D721Med (cell line): ENCODE data around the gene AGAP4.
A peak's percentile ranks its signal among the peaks of the same experiment; 100 is the strongest.
"Not testable (repeated sequence)": the region's sequence is repeated elsewhere in the genome, so short reads cannot be mapped to it uniquely, and the experiment has no call there.

Experiments
- DNase-seq: peaks from one replicate; pipeline ENCODE4 v3.0.0; 2011; ENCODE audit warnings: low spot score; ENCODE audit not compliant: insufficient read length
- FAIRE-seq: peaks from 2 replicates; lab custom pipeline; 2011; peaks lifted over from hg19 to GRCh38; lab: Jason Lieb, UNC
- CTCF ChIP-seq: IDR thresholded peaks from 2 replicates; pipeline ENCODE4 v1.5.1; 2012; ENCODE audit warnings: mild to moderate bottlenecking, control low read depth; ENCODE audit not compliant: insufficient read depth; ENCODE audit errors: missing control alignments

The AGAP4 gene

GRCh38 chr10:45817130-45817859, 30.0 kb downstream of the AGAP4 start:
- DNase-seq (no peak), FAIRE-seq (no peak)
- no peak for TF ChIP-seq CTCF

GRCh38 chr10:45814146-45814545, 33.2 kb downstream of the AGAP4 start:
- FAIRE-seq, DNase-seq: not testable (repeated sequence)

- FAIRE-seq, DNase-seq: not testable (repeated sequence)
Measured at GRCh38 chr10:45812959-45813358, 34.3 kb downstream of the AGAP4 start.

- TF ChIP-seq CTCF, result no peak
- no peak for DNase-seq
- no peak for FAIRE-seq
Measured at GRCh38 chr10:45811075-45811474, 36.2 kb downstream of the AGAP4 start.

- FAIRE-seq, result no peak
- no peak for DNase-seq
- peak; percentile 20 for TF ChIP-seq CTCF
Measured at GRCh38 chr10:45809837-45810236, 37.5 kb downstream of the AGAP4 start.

- not testable (repeated sequence) for DNase-seq, FAIRE-seq
Measured at GRCh38 chr10:45804996-45805395, 42.3 kb downstream of the AGAP4 start.

- not testable (repeated sequence) for FAIRE-seq, DNase-seq
Measured at GRCh38 chr10:45803060-45804010, 44.0 kb downstream of the AGAP4 start.

GRCh38 chr10:45794761-45795160, 52.5 kb downstream of the AGAP4 start:
- not testable (repeated sequence) for FAIRE-seq

GRCh38 chr10:45790694-45791426, 56.4 kb downstream of the AGAP4 start:
- not testable (repeated sequence) for FAIRE-seq

More at GRCh38 chr10:45794761-45795160, 52.5 kb downstream of the AGAP4 start:
- DNase-seq, result not testable (repeated sequence)

GRCh38 chr10:45789991-45790390, 57.3 kb downstream of the AGAP4 start:
- FAIRE-seq, DNase-seq: not testable (repeated sequence)

More at GRCh38 chr10:45790694-45791426, 56.4 kb downstream of the AGAP4 start:
- DNase-seq, result not testable (repeated sequence)

- not testable (repeated sequence) for FAIRE-seq, DNase-seq
Measured at GRCh38 chr10:45787212-45787741, 60.0 kb downstream of the AGAP4 start.

- DNase-seq, FAIRE-seq: not testable (repeated sequence)
Measured at GRCh38 chr10:45786217-45786616, 61.1 kb downstream of the AGAP4 start.
